Stromal cell of bone marrow (primary cell): Measurements from ENCODE around the gene ARHGEF40.

Experiments
- DNase-seq: peaks from one replicate; pipeline ENCODE4 v3.0.0-alpha.2; 2012; ENCODE audit warnings: low read depth

Gene ARHGEF40

DNA sequence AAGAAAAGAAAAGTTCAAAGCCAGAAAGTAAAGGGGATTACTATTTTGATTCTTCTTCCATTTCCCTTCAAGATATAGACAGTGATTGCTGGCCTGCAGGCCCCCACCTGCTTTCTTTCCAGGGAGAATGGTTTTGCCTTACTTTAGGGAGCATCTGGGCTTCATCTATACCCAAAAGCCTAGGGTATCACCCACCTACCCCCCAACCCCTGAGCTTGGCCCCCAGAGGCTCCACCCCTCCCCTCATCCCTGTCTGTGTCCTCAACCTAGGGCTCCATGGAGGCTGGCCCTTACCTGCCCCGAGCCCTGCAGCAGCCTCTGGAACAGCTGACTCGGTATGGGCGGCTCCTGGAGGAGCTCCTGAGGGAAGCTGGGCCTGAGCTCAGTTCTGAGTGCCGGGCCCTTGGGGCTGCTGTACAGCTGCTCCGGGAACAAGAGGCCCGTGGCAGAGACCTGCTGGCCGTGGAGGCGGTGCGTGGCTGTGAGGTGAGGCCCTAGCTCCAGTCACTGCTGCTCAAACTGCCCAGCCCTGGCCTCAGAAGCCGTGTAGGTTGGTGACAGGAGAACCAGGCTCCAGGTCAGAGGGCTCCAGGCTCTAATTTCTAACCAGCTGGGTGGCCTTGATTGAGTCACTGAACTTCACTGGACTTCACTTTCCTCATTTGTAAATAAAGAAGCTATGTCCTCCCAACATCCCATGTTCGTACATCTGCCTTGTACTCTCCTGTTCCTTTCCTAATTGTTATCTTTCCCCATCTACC lies 13.6 kb downstream of the ARHGEF40 start:
- no peak for DNase-seq

DNA sequence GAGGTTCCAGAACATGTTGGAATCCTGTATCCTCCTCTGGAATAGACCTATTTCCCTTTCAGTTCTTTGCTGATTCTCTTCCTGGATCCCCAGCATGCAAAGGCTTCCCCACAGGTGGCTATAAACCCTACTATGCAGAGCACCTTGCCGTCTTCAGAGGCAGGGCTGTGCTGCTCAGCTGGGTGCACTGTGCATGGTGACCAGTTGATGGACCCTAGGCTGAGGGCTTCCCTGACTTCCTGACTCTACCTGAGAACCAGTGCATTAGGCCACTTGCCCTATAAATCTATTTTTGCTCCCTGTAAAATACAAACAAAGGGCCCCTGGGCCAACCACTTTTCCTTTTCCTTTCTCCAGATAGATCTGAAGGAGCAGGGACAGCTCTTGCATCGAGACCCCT lies 14.3 kb downstream of the ARHGEF40 start:
- no peak for DNase-seq

DNA sequence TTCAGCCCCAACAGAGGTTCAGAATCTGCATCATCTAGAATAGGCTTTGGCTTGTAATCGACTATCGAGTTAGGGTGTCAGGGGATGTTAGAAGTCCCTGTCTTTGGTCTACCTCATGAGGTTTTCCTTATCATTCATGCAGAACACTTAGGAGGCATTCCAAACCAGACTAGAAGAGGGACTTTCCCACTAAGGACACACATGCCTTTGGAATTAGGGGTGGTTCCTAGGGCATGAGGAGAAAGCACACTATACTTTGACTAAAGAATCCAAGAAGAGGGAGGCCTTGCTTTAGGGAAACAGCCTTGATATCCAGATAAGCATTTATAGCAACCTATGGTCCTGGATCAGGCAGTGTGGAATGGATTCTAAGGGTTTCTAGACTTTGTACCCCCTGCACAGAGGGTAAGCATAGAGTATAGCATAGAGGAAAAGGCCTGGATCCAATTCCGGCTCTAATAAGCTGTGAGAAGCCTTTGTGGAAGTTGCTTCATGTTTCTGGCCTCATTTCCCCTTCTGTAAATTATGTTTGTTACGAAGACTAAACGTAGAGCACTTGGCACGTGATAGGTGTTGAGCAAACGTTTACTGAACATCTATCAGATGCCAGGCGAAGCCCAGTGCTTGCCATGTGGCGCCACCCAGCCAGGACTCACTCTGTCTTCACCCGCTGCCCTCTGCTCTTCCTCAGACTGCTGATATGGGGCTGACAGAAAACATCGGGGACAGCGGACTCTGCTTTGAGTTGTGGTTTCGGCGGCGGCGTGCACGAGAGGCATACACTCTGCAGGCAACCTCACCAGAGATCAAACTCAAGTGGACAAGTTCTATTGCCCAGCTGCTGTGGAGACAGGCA lies 15.1 kb downstream of the ARHGEF40 start:
- DNase-seq: no peak

DNA sequence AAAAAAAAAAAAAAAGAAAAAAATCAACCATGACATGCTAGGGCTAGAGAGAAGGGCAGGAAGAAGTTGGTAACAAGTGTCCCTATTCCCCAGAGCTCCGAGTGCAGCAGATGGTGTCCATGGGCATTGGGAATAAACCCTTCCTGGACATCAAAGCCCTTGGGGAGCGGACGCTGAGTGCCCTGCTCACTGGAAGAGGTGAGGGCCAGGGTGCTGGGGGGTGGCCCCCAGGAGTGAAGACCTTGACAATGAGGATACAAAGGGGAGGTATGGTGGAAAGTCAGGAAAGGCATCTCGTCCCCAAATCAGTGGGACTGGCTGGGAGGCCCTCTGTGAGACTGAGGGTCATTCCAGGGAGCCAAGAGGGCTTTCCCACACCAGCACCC lies 16.8 kb downstream of the ARHGEF40 start:
- DNase-seq: no peak

DNA sequence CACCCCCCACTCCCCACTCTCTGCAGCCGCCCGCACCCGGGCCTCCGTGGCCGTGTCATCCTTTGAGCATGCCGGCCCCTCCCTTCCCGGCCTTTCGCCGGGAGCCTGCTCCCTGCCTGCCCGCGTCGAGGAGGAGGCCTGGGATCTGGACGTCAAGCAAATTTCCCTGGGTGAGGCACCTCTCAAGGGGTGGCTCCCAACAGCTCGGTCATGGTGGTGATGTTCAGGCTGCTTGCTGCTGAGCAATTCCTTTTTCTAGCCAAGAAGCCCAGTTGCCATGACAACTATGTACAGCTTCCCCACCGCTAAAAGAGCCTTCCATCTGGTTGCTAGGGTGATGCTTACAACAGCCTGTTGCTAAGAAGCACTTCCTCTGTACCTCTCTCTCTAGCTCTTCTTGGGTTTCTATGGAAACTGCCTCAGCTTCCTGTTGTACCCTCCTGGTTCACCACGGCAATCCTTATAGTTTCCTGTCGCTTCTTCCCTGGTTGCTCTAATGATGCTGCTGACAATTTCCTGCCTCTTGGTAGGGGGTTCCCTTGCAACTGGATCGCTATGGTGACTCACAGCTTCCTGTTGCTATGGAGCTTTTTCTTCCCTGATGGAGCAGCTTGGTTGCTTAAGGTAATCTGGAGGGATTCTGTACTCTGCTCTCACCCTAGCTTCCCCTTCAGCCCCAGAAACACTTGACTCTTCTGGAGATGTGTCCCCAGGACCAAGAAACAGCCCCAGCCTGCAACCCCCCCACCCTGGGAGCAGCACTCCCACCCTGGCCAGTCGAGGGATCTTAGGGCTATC lies 17.4 kb downstream of the ARHGEF40 start:
- peak; percentile 87 for DNase-seq

DNA sequence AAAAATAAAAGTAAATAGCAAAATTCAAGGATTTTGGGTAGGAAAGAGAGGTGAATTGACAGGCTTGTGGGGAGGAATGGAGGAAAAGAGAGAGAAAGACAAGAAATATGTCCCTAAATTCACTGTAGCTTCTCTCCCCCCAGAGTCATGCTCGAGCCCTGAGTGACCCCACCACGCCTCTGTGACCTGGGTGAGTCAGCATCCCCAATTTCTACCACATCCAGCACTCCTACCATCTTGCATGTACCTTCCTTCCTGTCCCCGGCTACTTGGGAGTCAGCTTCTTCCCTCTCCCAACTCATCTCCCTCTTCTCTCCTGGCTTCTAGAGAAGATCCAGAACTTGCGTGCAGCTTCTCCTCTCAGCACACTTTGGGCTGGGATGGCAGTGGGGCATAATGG lies 18.6 kb downstream of the ARHGEF40 start:
- DNase-seq: no peak

DNA sequence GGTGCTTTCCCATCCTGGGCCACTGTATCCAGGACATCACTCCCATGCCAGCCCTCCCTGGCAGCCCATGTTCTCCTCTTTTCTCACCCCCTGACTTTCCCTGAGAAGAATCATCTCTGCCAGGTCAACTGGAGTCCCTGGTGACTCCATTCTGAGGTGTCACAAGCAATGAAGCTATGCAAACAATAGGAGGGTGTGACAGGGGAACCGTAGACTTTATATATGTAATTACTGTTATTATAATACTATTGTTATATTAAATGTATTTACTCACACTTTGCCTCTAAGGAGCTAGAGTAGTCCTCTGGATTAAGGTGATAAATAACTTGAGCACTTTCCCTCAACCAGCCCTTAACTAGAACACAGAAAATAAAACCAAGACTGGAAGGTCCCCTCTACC lies 19.2 kb downstream of the ARHGEF40 start:
- DNase-seq: no peak

DNA sequence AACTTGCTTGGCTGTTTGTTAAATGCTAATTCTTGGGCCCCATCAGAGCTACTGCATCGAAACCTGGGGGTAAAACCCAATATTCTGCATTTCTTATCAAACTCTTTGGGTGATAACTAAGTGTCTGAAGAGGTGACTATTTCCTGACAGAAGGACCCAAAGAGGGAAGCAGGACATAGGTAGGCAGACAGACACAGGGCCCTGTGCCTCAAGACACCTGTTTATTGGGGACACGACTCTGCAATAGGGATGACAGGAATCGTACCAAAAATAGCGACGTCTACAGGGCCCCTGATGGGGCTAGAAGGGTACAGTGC lies 19.7 kb downstream of the ARHGEF40 start:
- DNase-seq: no peak

DNA sequence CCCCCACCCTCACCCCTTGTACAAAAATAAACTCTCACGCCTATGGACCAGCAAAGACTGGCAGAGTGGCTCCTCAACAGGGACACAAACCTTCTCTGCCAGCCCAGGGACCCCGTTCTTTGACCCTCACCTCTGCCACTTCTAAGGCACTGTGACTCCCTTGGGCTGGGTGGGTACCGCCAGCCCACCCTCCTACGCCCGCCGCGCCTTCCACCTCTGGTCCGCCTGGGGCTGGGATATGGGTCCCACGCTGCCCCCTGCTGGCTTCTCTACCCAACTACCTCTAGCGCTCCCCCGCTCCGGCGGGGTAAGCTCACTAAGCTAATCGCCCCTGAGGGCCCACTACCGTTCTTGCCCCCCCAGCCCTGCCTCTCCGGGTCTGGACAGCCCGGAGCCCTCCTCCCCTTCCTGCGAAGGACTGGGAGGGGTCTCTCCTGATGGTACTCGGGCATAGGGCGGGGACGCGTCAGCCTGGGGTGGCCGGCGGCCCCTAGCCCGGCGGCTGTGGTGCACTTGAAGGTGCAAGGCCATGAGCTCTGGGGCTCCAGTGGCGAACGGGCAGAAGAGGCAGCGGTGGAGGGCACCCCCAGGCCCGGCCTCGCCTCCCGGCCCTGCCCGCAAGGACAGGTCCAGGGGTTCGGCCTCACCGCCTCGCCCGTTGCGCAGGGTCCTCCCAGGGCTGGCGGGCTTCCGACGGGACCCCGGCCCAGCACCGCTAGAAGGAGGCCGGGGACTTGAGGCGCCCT lies 20.3 kb downstream of the ARHGEF40 start:
- DNase-seq: no peak

DNA sequence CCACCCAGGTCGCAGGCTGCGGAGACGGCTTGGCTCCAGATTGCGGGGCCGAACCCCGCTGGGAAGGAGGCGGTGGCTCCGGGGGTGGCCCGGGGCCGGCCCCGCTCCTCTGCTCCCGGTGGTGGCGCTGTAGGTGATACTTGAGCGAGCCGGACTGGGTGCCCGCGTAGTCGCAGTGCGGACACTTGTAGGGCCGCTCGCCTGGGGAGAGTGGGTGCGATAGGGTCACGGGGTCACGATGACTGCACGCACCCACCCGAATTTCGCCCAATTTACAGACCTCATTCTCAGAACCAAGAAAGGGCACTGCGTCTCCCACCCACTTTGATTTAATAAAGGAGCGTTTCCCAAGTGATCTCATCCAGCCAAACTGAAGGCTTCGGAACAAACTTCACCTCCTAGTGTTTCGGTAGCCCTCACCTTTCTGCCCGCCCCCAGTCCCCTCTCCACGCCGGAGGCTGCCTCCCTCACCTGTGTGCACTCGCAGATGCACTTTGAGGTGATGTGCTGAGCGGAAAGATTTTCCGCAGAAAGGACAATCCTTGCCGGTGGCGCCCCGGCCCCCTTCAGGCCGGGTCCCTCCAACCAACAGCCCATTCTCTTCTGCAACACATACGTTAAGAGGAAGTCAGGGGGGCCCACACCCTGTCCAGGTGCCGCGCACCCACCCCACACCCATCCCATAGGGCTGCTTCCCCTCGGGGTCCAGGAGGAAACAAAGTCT lies 21.0 kb downstream of the ARHGEF40 start:
- no peak for DNase-seq

DNA sequence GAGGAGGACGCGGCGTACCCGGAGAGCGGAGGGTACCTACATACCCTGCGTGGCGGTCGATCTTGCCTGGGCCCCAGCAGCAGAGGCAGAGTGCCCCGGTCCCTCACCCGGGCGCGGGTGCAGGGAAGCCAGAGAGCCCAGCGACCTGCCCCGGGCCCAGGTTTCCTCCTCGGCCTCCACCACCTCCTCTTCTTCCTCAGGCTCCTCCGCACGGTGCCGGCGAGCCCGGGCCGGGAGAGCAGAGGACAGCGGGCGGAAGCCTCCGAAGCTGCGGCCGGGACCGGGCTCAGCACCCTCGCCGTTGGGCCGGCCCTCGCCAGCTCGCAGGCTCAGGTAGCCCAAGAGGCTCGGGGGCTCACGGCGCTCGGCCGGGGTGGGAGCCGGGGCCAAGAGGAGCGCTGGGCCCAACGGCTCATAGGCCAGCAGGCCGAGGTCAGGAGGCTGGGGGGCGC lies 21.7 kb downstream of the ARHGEF40 start:
- no peak for DNase-seq

DNA sequence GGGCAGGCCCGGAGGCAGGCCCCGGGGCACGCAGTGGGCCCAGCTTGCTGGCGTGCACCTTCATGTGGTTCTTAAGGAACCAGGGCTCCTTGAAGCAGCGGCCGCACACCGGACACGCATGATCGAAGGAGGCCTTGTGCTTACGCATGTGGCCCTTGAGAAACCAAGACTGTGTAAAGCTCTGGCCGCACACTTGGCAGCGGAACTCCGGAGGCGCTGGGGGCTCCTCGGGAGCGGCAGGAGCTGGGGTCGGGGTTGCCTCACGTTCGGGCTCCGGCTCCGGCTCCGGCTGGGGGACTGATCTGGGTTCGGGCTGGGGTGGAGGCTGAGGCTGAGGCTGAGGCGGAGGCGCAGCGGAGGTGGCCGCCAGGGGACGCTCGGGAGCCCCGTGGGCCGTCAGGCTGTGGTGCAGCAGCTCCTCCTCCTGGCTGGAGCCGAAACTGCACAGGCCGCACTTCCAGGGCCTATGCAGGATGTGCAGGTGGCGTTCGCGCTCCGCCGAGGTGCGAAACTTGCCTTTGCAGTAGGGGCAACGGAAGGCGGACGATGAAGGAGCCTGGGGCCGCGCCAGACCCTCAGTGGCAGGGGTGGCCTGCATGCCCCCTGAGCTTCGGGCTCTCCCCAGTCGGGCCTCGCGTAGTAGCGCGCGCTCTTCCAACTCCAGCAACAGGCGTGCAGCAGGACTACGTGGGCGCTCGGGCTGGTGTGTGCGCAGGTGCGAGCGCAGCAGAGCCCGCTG lies 22.3 kb downstream of the ARHGEF40 start:
- no peak for DNase-seq

DNA sequence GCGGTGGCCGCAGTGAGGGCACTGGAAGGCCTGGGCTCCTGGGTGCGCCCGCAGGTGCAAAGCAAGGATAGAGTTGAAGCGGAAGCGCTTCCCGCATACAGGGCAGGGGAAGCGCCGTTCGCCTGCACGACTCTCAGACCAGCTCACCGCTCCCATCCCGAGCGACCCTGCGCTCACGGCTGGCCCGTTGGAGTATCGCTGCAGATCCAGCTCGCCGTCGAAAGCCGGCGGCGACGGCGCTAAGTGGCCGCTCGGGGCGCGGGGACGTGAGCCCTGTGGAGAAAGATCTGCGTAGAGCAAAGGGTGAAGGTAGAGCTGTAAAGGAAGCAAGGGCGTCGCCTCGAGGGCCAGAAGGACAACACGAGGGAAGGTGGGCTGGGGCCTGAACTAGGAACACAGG lies 22.9 kb downstream of the ARHGEF40 start:
- DNase-seq: no peak

DNA sequence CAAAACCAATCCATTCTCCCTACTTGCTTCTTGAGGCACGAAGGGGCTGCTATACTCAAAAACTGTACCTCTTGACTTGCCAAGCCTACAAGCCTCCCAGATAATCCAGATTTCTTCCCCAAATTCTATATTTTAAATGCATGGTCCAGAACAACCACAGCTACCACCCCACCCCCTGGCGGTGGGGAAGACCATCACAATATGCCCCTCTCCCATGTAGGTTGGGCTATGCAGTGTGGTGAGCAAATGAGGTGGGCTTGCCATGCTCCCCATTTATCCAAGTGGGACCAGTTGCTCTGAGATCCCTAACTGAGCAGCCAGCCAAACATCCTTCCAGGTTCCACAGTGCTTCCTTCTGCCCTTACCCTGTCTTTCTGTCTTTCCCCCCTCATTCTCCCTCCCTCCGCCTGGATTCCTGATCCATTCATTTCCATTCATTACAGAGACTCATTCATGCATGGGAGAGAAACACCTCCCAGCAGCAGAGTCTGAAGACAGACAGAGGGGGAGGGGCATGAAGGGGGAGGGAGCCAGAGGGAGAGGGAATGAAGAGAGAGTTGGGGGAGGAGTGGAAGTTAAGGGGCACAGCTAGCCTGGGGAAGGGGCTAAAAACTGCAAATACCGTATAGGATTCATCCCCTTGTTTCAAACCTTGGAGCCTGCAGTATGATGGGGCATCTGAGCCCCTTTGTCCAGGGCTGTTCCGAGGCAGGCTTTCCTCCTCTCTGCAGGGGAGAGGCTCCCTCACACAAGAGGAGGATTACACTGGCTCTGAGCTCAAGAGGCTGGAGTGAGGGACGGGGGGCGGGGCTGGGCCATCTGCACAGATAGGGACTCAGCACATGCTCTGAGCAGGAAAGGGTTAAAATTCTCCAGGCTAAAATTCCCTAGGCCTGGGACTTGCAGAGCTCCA lies 23.9 kb downstream of the ARHGEF40 start:
- DNase-seq: no peak

DNA sequence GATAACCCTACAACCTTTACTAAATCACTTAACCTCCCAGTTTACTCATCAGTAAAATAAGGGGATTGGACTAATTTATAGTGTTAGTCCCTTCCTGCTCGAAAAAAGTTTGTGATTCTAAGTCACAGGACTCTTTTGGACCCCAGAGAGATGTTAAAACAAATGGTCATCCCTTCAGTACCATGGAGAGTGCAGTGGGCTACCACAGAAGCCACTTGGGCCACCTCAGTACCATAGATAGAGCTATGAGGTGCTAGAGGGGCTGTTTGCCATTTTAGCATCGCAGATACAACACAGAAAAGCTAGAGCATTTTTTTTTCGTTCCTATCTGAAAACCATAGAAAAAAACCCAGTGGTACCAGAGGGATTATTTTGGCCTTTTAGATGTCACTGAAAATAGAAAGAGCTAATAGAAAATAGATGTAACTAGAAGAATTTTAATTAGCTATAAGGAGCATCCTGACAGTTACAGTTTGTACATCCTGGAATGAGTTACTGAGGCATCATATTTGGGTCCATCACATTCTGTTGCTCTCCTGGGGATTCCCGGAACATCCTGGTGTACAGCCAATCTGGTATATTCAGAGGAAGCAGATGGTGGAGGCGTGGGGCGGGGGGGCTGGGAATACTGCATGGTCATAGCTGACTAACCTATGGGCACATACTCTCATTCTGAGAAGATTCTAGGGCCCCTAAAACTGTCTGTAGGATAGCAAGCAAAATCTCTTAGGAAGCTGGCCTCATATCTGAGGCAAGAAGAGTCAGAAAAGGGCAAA lies 25.5 kb downstream of the ARHGEF40 start:
- DNase-seq: no peak

DNA sequence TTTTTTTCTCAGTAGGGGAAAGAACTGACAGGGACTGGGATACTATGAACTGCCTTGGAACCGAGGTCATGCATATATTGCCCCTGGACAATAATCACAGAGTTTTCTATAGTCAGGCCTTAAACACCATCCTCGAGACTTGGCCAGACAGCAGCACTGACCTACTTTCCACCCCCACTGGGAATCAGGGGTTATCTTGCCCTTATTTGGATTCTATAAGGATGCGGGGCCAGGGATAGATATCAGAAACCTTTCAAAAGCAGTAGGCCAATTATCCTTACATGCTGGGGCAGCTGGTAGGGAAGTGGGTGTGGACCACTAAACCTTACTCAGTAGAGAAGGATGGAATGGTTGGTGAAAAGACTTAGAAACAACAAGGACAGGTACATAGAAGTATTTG lies 26.3 kb downstream of the ARHGEF40 start:
- DNase-seq: no peak

DNA sequence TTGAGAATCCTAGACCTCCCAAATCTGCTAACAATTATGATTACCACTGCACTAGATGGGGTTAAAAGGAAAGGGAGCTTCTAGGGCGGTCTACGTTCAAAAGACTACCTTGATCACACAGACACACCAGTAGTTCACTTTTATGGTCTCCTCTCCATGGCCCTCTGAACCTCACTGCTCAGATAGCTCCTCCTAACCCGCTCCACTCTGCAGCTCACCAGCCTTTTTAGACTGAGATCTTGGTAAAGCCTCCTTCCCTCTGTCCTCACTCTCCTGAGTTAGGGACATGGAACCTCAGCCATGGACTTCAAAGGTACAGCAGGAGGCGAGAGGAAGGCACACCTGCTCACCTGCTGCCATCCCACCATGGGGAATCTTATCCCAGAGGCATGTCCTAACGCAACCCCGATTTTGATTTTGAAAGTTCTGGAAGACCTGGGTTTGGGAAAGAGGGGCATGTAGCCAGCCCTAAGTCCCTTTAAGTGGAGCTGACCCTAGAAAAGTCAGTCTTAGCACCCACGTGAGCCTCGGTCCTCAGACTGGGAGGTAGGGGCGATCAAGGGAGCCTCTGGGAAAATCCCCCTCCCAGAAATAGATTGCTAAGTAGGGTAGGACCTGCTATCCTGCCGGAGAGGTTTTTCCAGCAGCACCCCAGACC lies 27.0 kb downstream of the ARHGEF40 start:
- DNase-seq: no peak

DNA sequence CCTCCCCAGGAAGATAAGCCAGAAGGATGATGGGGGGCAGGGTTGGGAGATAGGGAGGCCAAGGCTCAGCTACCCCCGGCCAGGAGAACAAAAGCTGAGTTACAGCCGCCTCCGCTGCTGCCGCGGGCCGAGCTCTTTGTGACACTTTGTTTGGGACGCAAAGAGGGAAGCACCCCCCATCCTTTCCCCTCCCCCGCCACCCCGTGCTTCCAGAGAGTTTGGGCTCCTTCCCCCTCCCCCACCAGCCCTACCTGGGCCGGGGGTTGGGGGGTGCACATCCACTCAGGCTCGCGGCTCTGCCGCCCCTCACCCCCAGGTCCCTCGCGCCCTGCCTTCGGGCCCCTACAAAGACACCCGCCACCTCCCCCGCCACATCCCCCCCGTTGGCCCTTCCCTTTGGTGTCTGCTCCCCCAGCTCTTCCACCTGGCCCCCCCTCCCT lies 27.6 kb downstream of the ARHGEF40 start:
- no peak for DNase-seq
